Myocyte (in vitro differentiated cells): ENCODE results near the gene GPR162. TPM values are rescaled to one million over a fixed set of nuclear protein-coding genes. Genes with fewer than 3 reads are reported as not detected.
"Not testable (repeated sequence)": the region's sequence is repeated elsewhere in the genome, so short reads cannot be mapped to it uniquely, and the experiment has no call there.

Source experiments
- DNase-seq: peaks from one replicate; pipeline ENCODE4 v3.0.0-alpha.2; 2012; ENCODE audit warnings: low read depth
- total RNA-seq: library from RNA; depleted of rRNA; stranded (reverse); fragments of >200 nt; gene quantifications from 2 replicates; pipeline ENCODE4 v1.2.3, GENCODE V29; 2014

GPR162 gene
- total RNA-seq, 1 donor from 2014 or later = 2.5 TPM

DNA sequence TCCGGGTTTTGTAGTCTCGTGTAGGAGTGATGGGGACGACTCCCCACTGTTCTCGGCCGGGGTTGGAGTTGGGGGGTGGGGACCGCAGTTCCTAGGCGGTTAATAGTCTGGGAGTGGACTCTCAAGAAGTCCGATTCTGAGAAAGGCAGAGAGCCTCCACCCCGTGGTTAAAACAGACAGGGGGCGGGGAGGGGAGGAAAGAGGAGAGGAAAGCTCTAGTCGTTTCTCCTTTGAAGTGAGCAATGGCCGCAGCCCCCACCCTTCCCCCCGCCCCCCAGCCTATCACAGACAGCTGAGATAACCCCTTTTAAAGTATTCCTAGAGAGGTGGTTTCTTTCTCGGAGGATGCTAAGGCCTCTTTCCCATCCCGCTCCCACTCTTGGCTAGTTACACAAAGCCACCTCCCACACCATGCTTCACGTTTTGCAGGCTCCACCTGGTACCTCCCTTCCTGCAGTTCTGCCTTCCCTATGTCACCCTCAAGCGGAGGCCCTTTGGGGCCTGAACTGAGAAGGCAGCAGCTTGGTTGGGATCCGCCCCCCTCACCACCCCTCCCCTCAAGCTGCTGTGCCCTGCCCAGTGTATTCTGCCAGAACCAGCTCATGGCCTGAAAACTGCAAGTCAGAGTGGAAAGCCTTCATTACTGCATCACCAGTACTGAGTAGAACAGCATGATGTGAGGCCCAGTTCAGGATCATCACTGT lies 31.2 kb downstream of the GPR162 start:
- DNase-seq = peak; percentile 66

DNA sequence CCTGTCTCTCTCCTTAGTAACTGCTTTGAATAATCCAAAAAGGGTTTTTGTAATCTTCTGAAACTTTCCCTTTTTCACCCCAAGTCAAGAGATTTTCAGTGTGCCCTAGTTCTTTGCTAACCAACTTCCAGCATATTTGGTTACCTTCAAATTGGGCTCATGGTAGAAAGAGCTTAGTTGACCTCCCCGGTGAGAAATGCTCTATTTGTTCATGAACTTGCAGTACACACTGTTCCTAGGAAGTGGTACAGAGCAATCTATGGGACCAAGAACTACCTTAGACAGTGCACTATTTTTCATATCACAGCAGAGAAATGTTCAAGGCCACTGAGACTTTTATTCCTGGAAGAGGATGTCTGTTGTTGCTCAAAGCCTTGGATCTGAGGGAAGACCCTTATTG lies 32.0 kb downstream of the GPR162 start:
- DNase-seq = no peak

DNA sequence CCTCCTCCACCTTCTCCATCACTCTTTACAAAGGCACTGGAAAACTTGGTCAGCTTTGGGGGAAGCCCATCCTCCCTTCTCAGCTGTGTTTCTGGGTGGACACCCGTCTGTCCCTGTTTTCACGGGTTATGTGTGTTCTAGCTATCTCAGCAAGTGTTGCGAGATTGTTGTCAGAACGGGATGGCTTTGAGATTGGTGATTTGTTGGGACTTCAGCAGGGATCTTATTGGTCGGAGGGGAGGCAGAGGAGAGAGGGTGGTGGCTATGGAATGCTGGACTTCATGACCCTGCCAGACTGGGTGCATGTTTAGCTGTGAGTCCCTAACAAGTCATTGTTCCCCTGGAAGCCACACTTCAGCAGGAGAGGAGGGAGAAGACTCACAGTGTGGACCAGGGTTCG lies 32.4 kb downstream of the GPR162 start:
- no peak for DNase-seq

DNA sequence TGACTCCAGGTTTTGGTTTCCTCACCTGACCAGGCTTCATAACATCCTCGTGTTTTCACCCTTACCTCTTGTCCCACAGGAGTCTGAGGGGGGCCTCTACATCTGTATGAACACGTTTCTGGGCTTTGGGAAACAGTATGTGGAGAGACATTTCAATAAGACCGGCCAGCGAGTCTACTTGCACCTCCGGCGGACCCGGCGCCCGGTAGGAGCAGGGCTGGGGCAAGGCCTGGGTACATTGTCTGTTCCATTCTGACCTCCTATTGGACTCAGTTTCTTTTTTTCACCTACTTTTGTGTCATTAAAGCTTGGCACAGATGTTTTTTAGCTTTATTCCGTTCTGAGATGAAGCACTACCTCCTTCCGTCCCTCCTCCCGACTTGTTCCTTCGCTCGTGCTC lies 33.7 kb downstream of the GPR162 start:
- DNase-seq = no peak

DNA sequence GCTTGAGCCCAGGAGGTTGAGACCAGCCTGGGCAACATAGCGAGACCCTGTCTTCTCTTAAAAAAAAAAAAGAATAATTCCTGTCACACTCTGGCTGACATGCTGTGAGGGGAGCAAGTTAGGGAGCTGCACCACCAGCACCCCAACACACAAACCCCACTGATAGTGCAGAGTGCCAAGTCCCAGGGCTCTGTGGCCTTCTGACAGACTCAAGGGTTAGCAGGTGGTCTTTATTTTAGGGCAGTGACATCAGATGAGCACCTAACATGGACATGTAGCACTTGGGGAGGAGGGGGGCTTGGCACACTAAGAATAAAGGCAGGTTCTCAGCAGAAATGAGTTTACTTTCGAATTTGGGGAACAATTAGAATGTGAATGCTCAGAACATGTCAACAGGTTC lies 37.2 kb downstream of the GPR162 start:
- peak; percentile 84 for DNase-seq

DNA sequence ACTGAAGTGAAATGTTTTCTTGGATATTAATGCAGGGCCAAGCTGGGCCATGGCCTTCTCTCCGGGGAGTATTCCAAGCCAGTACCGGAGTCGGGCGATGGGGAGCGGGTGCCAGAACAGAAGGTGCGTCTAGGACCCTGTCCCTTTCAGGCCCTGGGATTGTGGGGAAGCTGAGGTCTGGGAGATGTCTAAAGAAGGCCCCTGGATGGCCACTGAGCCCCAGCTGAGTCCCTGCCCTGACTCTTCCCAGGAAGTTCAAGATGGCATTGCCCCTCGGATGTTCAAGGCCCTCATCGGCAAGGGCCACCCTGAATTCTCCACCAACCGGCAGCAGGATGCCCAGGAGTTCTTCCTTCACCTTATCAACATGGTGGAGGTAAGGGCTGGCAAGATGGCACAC lies 38.5 kb downstream of the GPR162 start:
- DNase-seq = no peak

DNA sequence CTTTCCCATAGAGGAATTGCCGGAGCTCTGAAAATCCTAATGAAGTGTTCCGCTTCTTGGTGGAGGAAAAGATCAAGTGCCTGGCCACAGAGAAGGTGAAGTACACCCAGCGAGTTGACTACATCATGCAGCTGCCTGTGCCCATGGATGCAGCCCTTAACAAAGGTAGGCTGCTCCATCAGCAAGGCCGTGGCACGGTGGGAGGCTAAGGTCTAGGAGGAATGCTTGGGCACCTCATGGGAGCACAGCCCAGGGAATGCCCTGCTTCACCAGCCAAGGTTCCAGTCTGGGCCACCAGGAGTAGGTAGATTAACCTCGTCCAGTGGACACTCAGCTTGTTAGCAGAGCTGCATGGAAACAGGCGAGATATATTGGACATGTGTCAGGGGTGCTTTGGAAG lies 39.3 kb downstream of the GPR162 start:
- no peak for DNase-seq

DNA sequence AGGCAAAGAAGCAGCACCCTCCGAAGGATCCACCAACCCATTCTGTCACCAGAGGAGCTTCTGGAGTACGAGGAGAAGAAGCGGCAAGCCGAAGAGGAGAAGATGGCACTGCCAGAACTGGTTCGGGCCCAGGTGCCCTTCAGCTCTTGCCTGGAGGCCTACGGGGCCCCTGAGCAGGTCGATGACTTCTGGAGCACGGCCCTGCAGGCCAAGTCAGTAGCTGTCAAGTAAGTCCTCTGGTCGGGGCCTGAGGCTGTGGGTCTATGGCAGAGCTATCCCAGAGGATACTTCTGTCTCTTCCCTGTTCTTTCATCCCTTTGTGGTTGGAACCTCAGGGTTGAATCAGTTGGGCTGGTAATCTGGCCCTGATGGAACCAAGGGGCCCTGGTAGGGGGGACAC lies 39.8 kb downstream of the GPR162 start:
- DNase-seq = no peak

DNA sequence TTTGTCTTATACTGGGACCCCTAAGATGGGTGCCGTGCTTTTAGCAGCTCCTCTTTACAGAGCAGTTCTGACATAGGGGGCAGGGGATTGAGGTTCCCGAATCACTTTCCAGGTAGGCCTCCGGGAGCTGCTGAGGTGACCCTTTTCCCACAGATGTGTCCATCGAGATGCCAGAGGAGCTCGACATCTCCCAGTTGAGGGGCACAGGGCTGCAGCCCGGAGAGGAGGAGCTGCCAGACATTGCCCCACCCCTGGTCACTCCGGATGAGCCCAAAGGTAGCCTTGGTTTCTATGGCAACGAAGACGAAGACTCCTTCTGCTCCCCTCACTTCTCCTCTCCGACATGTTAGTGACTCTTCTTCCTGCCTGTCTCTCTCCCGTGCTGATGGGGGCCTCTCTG lies 41.4 kb downstream of the GPR162 start:
- DNase-seq = no peak

DNA sequence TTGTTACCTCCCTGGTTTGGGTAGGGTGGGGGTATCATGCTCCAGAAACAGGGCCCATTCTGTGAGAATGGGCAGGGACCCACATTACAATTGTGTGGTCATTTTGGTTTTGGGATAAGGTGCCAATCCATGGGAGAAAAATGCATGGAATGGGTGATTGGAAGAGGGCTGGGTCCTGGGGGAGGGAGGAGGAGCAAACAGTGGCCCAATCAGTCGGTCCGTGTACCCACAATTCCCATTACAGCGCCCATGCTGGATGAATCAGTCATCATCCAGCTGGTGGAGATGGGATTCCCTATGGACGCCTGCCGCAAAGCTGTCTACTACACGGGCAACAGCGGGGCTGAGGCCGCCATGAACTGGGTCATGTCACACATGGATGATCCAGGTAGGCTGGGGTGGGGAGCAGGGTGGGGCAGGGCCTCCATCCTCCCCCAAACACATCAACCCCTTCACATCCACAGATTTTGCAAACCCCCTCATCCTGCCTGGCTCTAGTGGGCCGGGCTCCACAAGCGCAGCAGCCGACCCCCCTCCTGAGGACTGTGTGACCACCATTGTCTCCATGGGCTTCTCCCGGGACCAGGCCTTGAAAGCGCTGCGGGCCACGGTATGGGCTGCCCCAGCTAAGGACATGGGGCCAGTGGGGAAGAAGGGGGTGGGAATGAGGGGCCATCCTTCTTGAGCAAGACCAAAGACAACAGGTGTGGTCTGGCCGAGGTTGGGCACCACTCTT lies 42.1 kb downstream of the GPR162 start:
- DNase-seq = no peak

DNA sequence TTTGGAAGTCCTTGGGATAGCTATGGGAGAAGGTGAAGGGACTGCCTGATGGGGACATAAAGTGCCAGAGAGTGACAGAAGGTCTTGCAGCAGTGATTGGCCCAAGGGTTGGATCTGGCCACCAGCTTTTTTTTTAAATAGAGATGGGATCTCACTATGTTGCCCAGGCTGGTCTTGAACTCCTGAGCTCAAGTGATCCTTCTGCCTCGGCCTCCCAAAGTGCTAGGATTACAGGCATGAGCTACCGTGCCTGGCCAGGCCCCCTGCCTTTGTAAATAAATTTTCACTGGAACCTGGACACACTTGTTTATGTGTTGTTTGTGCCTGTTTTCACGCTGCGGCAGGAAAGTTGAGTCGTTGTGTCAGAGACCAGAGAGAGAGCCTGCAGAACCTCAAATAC lies 43.7 kb downstream of the GPR162 start:
- not testable (repeated sequence) for DNase-seq

DNA sequence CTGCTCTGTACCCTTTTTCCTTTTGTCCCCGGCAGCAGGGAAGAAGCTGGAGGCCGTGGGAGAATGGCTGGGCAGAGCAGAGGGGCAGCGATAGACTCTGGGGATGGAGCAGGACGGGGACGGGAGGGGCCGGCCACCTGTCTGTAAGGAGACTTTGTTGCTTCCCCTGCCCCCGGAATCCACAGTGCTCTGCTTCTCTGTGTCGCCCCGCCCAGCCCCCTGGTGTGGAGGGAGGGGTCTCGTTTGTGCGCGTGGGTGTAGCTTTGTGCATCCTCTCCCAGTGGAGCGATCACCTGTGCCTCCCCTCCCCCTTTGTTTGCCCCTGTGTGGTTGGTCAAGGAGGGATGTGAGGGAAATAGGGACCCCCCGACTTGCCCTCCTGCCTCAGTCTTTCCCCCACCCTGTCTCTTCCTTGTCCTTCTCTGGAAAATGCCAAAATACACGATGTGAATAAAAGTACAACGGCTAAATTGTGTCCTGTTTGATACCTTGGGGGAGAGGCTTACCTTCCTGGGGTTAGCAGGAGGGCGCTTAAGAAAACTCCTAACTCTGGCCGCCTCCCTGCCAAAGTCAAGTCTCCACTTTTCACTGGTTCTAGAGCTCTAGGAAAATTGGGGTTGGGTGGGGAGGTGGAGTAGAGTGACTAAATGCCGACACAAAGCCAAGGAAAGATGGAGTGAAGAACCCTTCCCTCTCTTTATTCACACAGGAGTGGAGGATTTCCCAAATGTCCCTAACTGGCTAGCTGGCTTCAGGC lies 44.7 kb downstream of the GPR162 start:
- DNase-seq = no peak

DNA sequence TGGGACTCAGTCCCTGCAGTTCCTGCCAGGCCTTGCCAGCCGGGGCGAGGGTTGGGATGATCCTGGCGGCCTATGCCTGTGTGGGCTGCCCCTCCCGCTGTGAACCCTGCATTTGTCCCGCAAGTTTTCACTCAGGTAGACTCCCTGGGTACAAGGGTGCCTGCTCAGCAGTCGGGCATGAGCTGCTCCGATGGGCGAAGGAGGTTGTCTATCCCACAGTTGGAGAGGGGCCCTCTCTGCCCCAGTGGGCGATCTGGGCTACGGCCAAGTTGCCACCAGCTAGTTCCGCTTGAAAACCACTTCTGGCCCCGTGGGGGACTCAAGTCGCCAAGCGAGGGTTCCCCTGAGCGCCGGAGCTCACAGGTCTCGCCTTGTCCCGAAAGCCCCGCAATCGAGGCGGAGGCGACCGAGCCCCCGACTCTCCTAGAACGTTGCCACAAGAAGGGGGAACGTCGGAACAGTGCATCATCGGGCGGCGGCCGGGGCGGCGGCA lies 45.3 kb downstream of the GPR162 start:
- DNase-seq = no peak

DNA sequence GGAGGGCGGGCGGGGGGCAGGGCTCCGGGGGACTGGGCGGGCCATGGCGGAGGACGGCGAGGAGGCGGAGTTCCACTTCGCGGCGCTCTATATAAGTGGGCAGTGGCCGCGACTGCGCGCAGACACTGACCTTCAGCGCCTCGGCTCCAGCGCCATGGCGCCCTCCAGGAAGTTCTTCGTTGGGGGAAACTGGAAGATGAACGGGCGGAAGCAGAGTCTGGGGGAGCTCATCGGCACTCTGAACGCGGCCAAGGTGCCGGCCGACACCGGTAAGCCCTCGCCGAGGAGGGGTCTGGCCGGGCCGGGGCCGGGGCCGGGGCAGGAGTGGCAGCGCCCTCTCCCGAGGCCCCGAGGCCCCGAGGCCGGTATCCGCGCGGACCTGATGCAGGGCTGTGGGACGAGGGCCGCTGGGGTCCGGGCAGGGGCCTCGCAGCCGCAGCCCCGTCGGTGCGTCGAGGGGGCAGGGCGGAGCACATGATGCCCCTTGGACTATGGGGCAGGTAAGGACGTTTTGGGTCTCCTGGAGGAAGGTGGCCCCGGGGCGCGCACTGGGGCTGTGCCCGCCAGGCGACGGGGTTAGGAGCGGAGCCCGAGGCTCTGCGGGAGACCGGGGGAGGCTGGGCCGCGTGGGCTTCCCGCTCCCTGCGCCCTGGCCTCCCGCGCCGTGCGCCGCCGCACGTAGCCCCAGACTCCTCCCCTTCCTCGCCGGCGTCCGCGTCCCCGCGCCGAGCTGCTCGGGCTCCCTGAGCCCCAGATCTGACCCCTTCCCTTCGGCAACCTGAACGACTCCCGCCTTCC lies 46.0 kb downstream of the GPR162 start, which contains the start of gene TPI1:
TSS of gene TPI1 (plus strand) at position 119 of the 798 bp plus-strand sequence. CDS start at position 155, 36 bp downstream.
- DNase-seq = peak; percentile 77

DNA sequence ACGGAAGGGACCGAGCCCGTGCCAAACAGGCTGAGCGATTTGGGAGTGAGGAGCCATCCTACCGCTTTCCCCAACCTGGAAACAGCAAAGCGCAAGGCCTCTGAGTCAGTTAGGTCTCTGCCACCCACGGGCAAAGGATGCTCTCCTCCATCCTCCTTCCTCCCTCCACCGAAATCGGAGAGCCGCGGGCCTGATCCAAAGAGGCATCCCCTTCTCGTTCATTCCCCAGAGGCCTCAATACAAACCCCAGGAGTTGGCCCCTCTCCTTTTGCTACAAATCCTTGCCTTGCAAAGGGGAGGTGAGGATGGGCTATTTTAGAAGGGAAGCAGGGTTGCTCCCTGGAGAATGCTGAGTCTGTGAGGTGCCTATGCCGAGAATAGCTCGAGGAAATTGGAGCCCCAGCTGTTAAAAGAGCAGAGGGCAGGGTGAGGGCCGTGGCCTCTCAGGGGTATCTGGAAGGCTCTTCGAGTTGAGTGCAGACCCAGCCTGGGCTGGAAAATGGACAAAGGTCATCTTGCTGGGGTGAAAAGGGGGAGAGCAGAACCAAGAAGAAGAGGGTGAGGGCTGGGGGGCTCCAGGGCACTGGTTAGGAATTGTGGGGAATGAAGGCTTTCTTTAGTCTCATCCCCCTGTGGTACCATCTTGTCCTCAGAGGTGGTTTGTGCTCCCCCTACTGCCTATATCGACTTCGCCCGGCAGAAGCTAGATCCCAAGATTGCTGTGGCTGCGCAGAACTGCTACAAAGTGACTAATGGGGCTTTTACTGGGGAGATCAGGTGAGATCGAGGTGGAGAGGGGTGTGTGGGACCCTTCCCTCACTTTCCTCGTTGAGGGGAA lies 46.8 kb downstream of the GPR162 start:
- peak; percentile 70 for DNase-seq

DNA sequence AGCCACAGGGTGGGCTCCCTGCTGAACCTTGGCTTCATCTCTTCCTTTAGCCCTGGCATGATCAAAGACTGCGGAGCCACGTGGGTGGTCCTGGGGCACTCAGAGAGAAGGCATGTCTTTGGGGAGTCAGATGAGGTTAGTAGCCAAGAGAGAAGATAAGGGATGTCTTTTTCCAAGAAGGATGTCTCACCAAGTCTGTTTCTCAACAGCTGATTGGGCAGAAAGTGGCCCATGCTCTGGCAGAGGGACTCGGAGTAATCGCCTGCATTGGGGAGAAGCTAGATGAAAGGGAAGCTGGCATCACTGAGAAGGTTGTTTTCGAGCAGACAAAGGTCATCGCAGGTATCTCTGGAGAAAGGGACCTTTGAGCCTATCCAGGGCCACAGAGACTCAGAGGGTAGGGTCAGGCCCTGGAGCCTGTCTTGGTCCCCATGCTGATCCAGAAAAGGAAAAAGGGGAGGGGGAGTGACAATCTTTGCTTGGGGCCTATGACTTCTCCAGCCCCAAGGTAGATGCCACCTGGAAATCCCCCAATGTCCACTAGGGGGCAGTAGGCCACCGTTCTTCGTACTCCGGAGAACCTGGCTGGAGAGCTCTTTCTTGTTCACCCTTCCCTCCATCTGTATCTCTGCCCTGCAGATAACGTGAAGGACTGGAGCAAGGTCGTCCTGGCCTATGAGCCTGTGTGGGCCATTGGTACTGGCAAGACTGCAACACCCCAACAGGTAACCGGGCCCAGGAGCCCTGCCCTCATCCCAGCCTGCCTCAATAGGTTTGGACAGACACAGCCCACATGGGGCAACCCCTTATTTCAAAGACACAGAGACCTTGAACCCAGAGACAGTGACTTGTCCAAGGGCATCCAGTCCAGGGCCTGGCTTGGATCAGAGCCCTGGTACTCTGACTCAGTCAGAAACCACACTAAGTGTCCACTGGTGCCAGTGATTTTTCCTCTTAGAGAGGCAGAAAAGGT lies 47.7 kb downstream of the GPR162 start:
- DNase-seq = peak; percentile 79

DNA sequence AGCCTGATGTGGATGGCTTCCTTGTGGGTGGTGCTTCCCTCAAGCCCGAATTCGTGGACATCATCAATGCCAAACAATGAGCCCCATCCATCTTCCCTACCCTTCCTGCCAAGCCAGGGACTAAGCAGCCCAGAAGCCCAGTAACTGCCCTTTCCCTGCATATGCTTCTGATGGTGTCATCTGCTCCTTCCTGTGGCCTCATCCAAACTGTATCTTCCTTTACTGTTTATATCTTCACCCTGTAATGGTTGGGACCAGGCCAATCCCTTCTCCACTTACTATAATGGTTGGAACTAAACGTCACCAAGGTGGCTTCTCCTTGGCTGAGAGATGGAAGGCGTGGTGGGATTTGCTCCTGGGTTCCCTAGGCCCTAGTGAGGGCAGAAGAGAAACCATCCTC lies 48.7 kb downstream of the GPR162 start:
- not testable (repeated sequence) for DNase-seq

DNA sequence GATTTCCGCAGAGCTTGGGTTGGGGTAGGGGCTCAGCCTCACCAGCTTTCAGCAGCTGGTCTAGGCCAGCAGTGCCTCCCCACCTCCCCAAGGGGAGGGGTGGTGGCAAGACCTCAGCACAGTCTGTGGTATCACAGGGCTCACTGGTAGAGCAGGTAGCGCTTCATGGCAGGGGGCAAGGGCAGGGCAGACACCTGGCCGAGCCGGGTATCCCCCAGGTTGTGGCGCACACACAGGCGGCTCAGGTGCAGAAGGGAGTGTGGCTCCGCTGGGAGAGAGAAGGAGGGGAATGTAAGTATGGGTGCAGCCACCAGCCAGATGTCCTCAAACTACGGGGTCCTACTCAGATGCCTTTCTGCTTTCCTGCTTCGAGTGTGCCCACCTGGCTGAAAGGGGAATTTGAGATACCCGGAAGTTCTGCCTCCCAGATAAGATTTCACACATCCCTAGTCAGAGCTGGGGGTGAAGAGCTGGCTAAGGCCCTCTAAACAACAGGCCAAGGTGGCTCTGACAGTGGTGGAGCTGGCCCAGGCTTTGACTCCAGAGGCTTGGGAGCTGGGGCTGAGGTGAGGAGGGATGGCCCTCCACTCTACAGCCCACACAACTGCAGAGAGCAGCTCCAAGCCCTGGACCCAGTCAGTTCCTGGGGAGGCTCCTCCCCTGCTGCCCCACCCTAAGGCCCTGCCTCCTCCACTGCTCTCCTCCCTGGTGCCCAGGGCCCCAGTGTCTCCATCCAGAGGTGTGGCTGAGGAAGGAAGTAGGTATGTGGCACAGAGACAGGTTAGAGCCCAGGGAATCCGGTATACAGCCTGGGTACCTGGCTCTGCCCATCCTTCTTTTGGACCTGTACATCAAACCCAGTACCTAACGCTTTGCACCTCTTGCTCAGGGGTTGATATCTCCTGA lies 49.7 kb downstream of the GPR162 start:
- peak; percentile 34 for DNase-seq
